H9 (cell line): Measurements from ENCODE around the gene DACT3. TPM values are rescaled to one million over a fixed set of nuclear protein-coding genes. Genes with fewer than 3 reads are reported as not detected.

Experiments used
- DNase-seq: peaks from one replicate; pipeline ENCODE4 v3.0.0-alpha.2; 2017
- H2AFZ ChIP-seq: one replicate; pipeline ENCODE4 v1.6.1; 2013; ENCODE audit warnings: mild to moderate bottlenecking, low read length, control low read depth, moderate library complexity
- H2AK5ac ChIP-seq: 2 replicates; pipeline ENCODE4 v1.6.1; 2013; ENCODE audit warnings: low read length, control low read depth, mixed read lengths; ENCODE audit not compliant: insufficient read length
- H2BK120ac ChIP-seq: one replicate; pipeline ENCODE4 v1.6.1; 2013; ENCODE audit warnings: low read depth, mild to moderate bottlenecking, low read length, control low read depth, inconsistent platforms; ENCODE audit not compliant: poor library complexity, severe bottlenecking
- H2BK12ac ChIP-seq: 2 replicates; pipeline ENCODE4 v1.6.1; 2013; ENCODE audit warnings: low read length, control low read depth, mixed read lengths, low read depth; ENCODE audit not compliant: insufficient read length
- H2BK15ac ChIP-seq: 2 replicates; pipeline ENCODE4 v1.6.1; 2013; ENCODE audit warnings: low read depth, low read length, control low read depth
- H2BK20ac ChIP-seq: one replicate; pipeline ENCODE4 v1.6.1; 2013; ENCODE audit warnings: low read depth, mild to moderate bottlenecking, low read length, control low read depth, inconsistent platforms; ENCODE audit not compliant: poor library complexity, severe bottlenecking
- H2BK5ac ChIP-seq: 2 replicates; pipeline ENCODE4 v1.6.1; 2013; ENCODE audit warnings: low read length, control low read depth, mixed read lengths; ENCODE audit not compliant: insufficient read length
- H3K14ac ChIP-seq: 2 replicates; pipeline ENCODE4 v1.6.1; 2013; ENCODE audit warnings: low read length, control low read depth; ENCODE audit not compliant: insufficient read depth
- H3K18ac ChIP-seq: 2 replicates; pipeline ENCODE4 v1.6.1; 2013; ENCODE audit warnings: low read depth, mild to moderate bottlenecking, mixed read lengths, low read length, control low read depth; ENCODE audit not compliant: insufficient read length
- H3K23ac ChIP-seq: 2 replicates; pipeline ENCODE4 v1.6.1; 2013; ENCODE audit warnings: low read length, control low read depth, mixed read lengths, low read depth; ENCODE audit not compliant: insufficient read length
- H3K23me2 ChIP-seq: 2 replicates; pipeline ENCODE4 v1.6.1; 2013; ENCODE audit warnings: low read depth, mild to moderate bottlenecking, mixed read lengths, low read length, control low read depth; ENCODE audit not compliant: insufficient read length, poor library complexity, severe bottlenecking
- H3K27ac ChIP-seq: 2 replicates; pipeline ENCODE4 v1.5.1; 2013; ENCODE audit warnings: low read length, control low read depth, mixed read lengths, low read depth; ENCODE audit not compliant: insufficient read length
- H3K27me3 ChIP-seq: 2 replicates; pipeline ENCODE4 v1.6.1; 2013; ENCODE audit warnings: low read length, control low read depth, inconsistent platforms; ENCODE audit not compliant: insufficient read depth
- H3K4ac ChIP-seq: 2 replicates; pipeline ENCODE4 v1.6.1; 2013; ENCODE audit warnings: low read depth, mild to moderate bottlenecking, control low read depth, inconsistent platforms, low read length, moderate library complexity
- H3K4me1 ChIP-seq: 2 replicates; pipeline ENCODE4 v1.6.1; 2013; ENCODE audit warnings: low read length, control low read depth, inconsistent platforms; ENCODE audit not compliant: insufficient read depth
- H3K4me2 ChIP-seq: 2 replicates; pipeline ENCODE4 v1.6.1; 2013; ENCODE audit warnings: low read length, control low read depth, mixed read lengths; ENCODE audit not compliant: insufficient read length, insufficient read depth
- H3K56ac ChIP-seq: 2 replicates; pipeline ENCODE4 v1.6.1; 2013; ENCODE audit warnings: low read depth, mild to moderate bottlenecking, mixed read lengths, low read length, control low read depth; ENCODE audit not compliant: insufficient read length
- H3K79me1 ChIP-seq: 2 replicates; pipeline ENCODE4 v1.6.1; 2013; ENCODE audit warnings: low read depth, mild to moderate bottlenecking, moderate library complexity, low read length, control low read depth, inconsistent platforms; ENCODE audit not compliant: insufficient read depth, poor library complexity, severe bottlenecking
- H3K79me2 ChIP-seq: 2 replicates; pipeline ENCODE4 v1.6.1; 2013; ENCODE audit warnings: low read length, control low read depth, inconsistent platforms; ENCODE audit not compliant: insufficient read depth
- H3K9ac ChIP-seq: 2 replicates; pipeline ENCODE4 v1.6.1; 2013; ENCODE audit warnings: low read length, control low read depth, mixed read lengths; ENCODE audit not compliant: insufficient read length; ENCODE audit errors: extremely low read depth
- H3K9me3 ChIP-seq: one replicate; pipeline ENCODE4 v1.6.1; 2013; ENCODE audit warnings: low read depth, low read length, inconsistent platforms; ENCODE audit not compliant: control insufficient read depth
- H3T11ph ChIP-seq: one replicate; pipeline ENCODE4 v1.6.1; 2013; ENCODE audit warnings: mild to moderate bottlenecking, low read length, control low read depth, inconsistent platforms
- H4K20me1 ChIP-seq: one replicate; pipeline ENCODE4 v1.6.1; 2013; ENCODE audit not compliant: control insufficient read depth, insufficient read length, insufficient read depth
- H4K5ac ChIP-seq: 2 replicates; pipeline ENCODE4 v1.6.1; 2013; ENCODE audit warnings: low read depth, mild to moderate bottlenecking, mixed read lengths, low read length, control low read depth; ENCODE audit not compliant: insufficient read length
- H4K8ac ChIP-seq: replicated peaks from 2 replicates; pipeline ENCODE4 v1.6.1; 2013; ENCODE audit warnings: low read length, control low read depth, mixed read lengths, low read depth; ENCODE audit not compliant: insufficient read length
- H4K91ac ChIP-seq: 2 replicates; pipeline ENCODE4 v1.6.1; 2013; ENCODE audit warnings: low read depth, mild to moderate bottlenecking, moderate library complexity, mixed read lengths, low read length, control low read depth; ENCODE audit not compliant: insufficient read length
- H3K27ac Mint-ChIP-seq, 3 experiments: 2 replicates in 2 of 3; 3 replicates in 1 of 3; pipeline ENCODE4 v1.8.0; 2020 to 2021; ENCODE audit warnings: mixed read lengths in 3 of 3, mild to moderate bottlenecking in 1 of 3, moderate library complexity in 1 of 3
- H3K27me3 Mint-ChIP-seq: 2 replicates; pipeline ENCODE4 v1.8.0; 2021; ENCODE audit warnings: low read depth, mild to moderate bottlenecking, moderate library complexity, mixed read lengths
- H3K36me3 Mint-ChIP-seq, 3 experiments: 2 replicates in 2 of 3; 3 replicates in 1 of 3; pipeline ENCODE4 v1.8.0; 2020 to 2021; ENCODE audit warnings: low read depth in 3 of 3, mixed read lengths in 3 of 3; ENCODE audit not compliant: insufficient read depth in 1 of 3
- H3K4me1 Mint-ChIP-seq, 2 experiments: 2 replicates each; pipeline ENCODE4 v1.8.0; 2020; ENCODE audit warnings: mixed read lengths in 2 of 2
- H3K4me3 Mint-ChIP-seq, 2 experiments: 2 replicates in 1 of 2; 3 replicates in 1 of 2; pipeline ENCODE4 v1.8.0; 2020 to 2021; ENCODE audit warnings: mild to moderate bottlenecking in 2 of 2, mixed read lengths in 2 of 2, moderate library complexity in 1 of 2
- H3K9me3 Mint-ChIP-seq, 2 experiments: 2 replicates in 1 of 2; 3 replicates in 1 of 2; pipeline ENCODE4 v1.8.0; 2020; ENCODE audit warnings: mild to moderate bottlenecking in 2 of 2, mixed read lengths in 2 of 2, moderate library complexity in 1 of 2
- WGBS: extraction: QIAGEN DNeasy Blood & Tissue Kit; methylation state at CpG from one replicate; pipeline ENCODE4 v1.1.7; 2013; ENCODE audit warnings: missing lambda C conversion rate, low lambda C conversion rate, mixed read lengths; ENCODE audit not compliant: insufficient read length; ENCODE audit errors: extremely low coverage; 5-methylcytosine and 5-hydroxymethylcytosine counted together
- total RNA-seq: library from RNA; stranded (reverse); gene quantifications from 2 replicates; pipeline ENCODE4 v1.2.1, GENCODE V29; 2021
- TF ChIP-seq, protein P1 (sequence below): fragments of 200-600 bp; sonication (generic); conservative IDR thresholded peaks from 3 replicates; pipeline ENCODE4 v1.8.0; 2021; ENCODE audit warnings: antibody characterized with exemption, mild to moderate bottlenecking

Gene DACT3
- total RNA-seq, 1 experiment from 2014 or later: 0.87 TPM

GRCh38 chr19:46691104-46691503 is 30.1 kb upstream of the DACT3 start:
- Histone ChIP-seq H4K20me1 (no peaks in the 10 kb centered on the region), H3K4me1 (no peaks in the 10 kb centered on the region), H4K8ac (no peak overlapping the region), H4K5ac (no peak overlapping the region), H3K4me2 (no peak overlapping the region), H3K4ac (no peak overlapping the region), H2BK20ac (no peak overlapping the region), H2BK120ac (no peak overlapping the region), H2BK5ac (no peak overlapping the region), H2BK12ac (no peak overlapping the region), H3K9ac (no peak overlapping the region), H3K27me3 (no peaks in the 10 kb centered on the region), H3K23me2 (no peaks in the 10 kb centered on the region), H3T11ph (no peak overlapping the region), H3K14ac (no peak overlapping the region), H3K18ac (no peak overlapping the region), H3K23ac (no peak overlapping the region), H3K27ac (no peak overlapping the region), H4K91ac (no peak overlapping the region), H2AFZ (no peak overlapping the region), H2BK15ac (no peak overlapping the region), H3K79me2 (no peaks in the 10 kb centered on the region), H3K79me1 (no peaks in the 10 kb centered on the region), H2AK5ac (no peak overlapping the region), H3K56ac (no peak overlapping the region), H3K9me3 (no peaks in the 10 kb centered on the region)
- no peak for DNase-seq
- H3K4me3 Mint-ChIP-seq: no peak overlapping the region
- no peaks in the 10 kb centered on the region; a peak in 1 of 5 replicates for H3K9me3 Mint-ChIP-seq
- no peak overlapping the region; a peak in 1 of 7 replicates for H3K27ac Mint-ChIP-seq
- no peaks in the 10 kb centered on the region for H3K27me3 Mint-ChIP-seq
- TF ChIP-seq, protein P1, sequence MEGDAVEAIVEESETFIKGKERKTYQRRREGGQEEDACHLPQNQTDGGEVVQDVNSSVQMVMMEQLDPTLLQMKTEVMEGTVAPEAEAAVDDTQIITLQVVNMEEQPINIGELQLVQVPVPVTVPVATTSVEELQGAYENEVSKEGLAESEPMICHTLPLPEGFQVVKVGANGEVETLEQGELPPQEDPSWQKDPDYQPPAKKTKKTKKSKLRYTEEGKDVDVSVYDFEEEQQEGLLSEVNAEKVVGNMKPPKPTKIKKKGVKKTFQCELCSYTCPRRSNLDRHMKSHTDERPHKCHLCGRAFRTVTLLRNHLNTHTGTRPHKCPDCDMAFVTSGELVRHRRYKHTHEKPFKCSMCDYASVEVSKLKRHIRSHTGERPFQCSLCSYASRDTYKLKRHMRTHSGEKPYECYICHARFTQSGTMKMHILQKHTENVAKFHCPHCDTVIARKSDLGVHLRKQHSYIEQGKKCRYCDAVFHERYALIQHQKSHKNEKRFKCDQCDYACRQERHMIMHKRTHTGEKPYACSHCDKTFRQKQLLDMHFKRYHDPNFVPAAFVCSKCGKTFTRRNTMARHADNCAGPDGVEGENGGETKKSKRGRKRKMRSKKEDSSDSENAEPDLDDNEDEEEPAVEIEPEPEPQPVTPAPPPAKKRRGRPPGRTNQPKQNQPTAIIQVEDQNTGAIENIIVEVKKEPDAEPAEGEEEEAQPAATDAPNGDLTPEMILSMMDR: no peak
- H3K36me3 Mint-ChIP-seq: peaks cover 68 to 93% (median 90%) of the 10 kb centered on the region in 3 experiments
- no CpG with 5 or more reads among the region's 2 CpGs for WGBS
- peaks cover 1 to 2% of the 10 kb centered on the region in 2 experiments; a peak in 3 of 4 replicates for H3K4me1 Mint-ChIP-seq
